ENCODE results near the gene CNTN4.

Gene CNTN4

GRCh38 chr3:3013317-3014052 lies 914.8 kb downstream of the CNTN4 start:
- Histone ChIP-seq H3K9ac (ENCODE audit: insufficient read length) (no peak overlapping the region), H3K27ac (no peak overlapping the region), H3K9me3 (ENCODE audit: low read depth, low read length) (no peaks in the 10 kb centered on the region), H3K36me3 (ENCODE audit: insufficient read depth, low read length) (no peaks in the 10 kb centered on the region), H3K4me3 (no peak overlapping the region)
- TF ChIP-seq POLR2AphosphoS5 (IDR thresholded peaks at IDR 0.05; ENCODE audit: borderline replicate concordance, low read depth, low read length) (no peak), EZH2 (IDR thresholded peaks at IDR 0.05) (no peak), FOXP2 (optimal IDR thresholded peaks at IDR 0.05; ENCODE audit: control extremely low read depth, extremely low read length, insufficient read depth) (no peak)
- DNase-seq (ENCODE audit: low read depth, low spot score): no peak

DNA sequence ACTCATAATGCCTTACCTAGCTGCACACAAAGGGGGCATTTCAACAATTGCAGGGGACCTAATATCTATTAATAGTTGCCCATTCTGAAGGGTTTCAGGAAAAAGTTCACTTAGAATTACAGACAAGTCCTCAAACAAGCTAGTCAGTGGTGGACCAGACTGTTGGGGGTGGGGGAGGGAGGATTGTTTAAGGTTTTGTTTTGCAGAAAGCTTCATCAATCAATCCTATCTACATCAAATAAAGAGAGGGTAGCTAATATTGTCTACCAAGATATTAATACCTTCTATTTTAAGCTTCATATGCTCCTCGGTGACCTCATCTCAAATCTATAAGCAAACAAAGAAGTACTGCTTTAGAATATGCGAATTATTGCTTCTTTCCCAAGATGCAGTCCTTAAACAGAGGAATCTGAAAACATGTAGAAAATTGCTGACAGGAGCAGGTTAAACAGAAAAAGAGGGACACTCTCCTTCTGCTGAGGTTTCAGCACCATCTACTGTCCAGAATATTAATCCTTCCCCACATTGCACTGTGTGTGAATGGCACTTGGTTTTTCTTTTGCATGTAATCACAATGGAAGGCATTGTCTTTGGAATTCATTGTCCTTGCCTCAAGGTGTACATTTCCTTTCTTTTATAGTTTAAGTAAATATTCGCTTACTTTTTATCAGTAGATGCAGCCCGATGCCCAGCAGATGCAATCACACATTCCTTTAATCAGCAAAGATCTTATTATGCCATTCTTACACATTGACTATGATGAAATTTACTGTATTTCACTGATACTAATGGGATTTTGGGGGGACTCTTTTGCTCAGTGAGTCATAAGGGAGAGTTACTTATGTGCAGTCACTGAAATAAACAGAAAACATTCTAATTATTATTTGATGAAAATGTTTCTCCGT lies 916.8 kb downstream of the CNTN4 start:
- Histone ChIP-seq H3K9ac (ENCODE audit: insufficient read length) (no peak overlapping the region), H3K4me3 (no peak overlapping the region), H3K27ac (no peak overlapping the region), H3K36me3 (ENCODE audit: insufficient read depth, low read length) (no peaks in the 10 kb centered on the region), H3K9me3 (ENCODE audit: low read depth, low read length) (no peaks in the 10 kb centered on the region)
- peak; percentile 30 for DNase-seq (ENCODE audit: low read depth, low spot score)
- TF ChIP-seq EZH2 (IDR thresholded peaks at IDR 0.05) (no peak), POLR2AphosphoS5 (IDR thresholded peaks at IDR 0.05; ENCODE audit: borderline replicate concordance, low read depth, low read length) (no peak), FOXP2 (optimal IDR thresholded peaks at IDR 0.05; ENCODE audit: control extremely low read depth, extremely low read length, insufficient read depth) (no peak)

GRCh38 chr3:3016226-3016625 lies 917.6 kb downstream of the CNTN4 start:
- H3K9ac ChIP-seq (ENCODE audit: insufficient read length): no peak overlapping the region
- H3K4me3 ChIP-seq: no peak overlapping the region
- no peaks in the 10 kb centered on the region for H3K36me3 ChIP-seq (ENCODE audit: insufficient read depth, low read length)
- no peak overlapping the region for H3K27ac ChIP-seq
- no peak for TF ChIP-seq POLR2AphosphoS5 (IDR thresholded peaks at IDR 0.05; ENCODE audit: borderline replicate concordance, low read depth, low read length)
- no peak for TF ChIP-seq FOXP2 (optimal IDR thresholded peaks at IDR 0.05; ENCODE audit: control extremely low read depth, extremely low read length, insufficient read depth)
- no peak for TF ChIP-seq EZH2 (IDR thresholded peaks at IDR 0.05)
- DNase-seq (ENCODE audit: low read depth, low spot score): no peak
- H3K9me3 ChIP-seq (ENCODE audit: low read depth, low read length): no peaks in the 10 kb centered on the region

- DNase-seq (ENCODE audit: low read depth, low spot score): no peak
- no peak for TF ChIP-seq FOXP2 (optimal IDR thresholded peaks at IDR 0.05; ENCODE audit: control extremely low read depth, extremely low read length, insufficient read depth)
- no peak for TF ChIP-seq POLR2AphosphoS5 (IDR thresholded peaks at IDR 0.05; ENCODE audit: borderline replicate concordance, low read depth, low read length)
- TF ChIP-seq EZH2 (IDR thresholded peaks at IDR 0.05): no peak
- Histone ChIP-seq H3K36me3 (ENCODE audit: insufficient read depth, low read length) (no peaks in the 10 kb centered on the region), H3K9ac (ENCODE audit: insufficient read length) (no peak overlapping the region), H3K27ac (no peak overlapping the region), H3K4me3 (no peak overlapping the region), H3K9me3 (ENCODE audit: low read depth, low read length) (no peaks in the 10 kb centered on the region)
Observed at GRCh38 chr3:3020209-3020608, 921.5 kb downstream of the CNTN4 start.

- no peaks in the 10 kb centered on the region for H3K9me3 ChIP-seq (ENCODE audit: low read depth, low read length)
- H3K27ac ChIP-seq: no peak overlapping the region
- no peak overlapping the region for H3K4me3 ChIP-seq
- no peak for TF ChIP-seq EZH2 (IDR thresholded peaks at IDR 0.05)
- TF ChIP-seq FOXP2 (optimal IDR thresholded peaks at IDR 0.05; ENCODE audit: control extremely low read depth, extremely low read length, insufficient read depth): no peak
- no peak for TF ChIP-seq POLR2AphosphoS5 (IDR thresholded peaks at IDR 0.05; ENCODE audit: borderline replicate concordance, low read depth, low read length)
- H3K36me3 ChIP-seq (ENCODE audit: insufficient read depth, low read length): no peaks in the 10 kb centered on the region
- H3K9ac ChIP-seq (ENCODE audit: insufficient read length): no peak overlapping the region
- no peak for DNase-seq (ENCODE audit: low read depth, low spot score)
Observed at GRCh38 chr3:3023111-3023745, 924.6 kb downstream of the CNTN4 start.

DNA sequence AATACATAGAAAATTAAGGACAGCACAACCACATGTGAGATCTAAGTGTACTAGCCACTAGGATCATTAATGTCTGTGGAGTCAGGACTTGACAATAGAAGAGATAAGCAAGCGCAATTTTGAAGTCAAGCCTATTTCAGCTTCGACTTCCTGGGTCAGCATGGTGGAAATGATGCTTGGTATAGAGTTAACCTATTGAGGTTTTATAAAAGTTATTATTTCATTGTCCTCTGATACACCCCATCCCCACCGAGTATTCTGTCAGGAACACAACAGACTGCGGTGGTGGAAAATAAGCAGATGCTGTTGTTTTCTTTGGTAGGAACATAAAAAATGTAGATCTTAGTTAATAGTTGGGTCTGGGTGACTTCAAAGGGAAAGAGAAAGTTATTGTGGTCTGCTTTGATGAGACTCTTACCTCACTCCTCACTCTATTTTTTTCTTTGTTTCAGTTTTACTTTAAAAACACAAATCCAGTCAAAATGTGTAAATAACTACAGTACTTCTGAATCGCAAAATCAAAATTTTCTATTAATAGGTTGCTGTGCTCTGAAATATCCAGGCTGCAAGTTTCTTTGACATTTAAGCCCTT lies 929.4 kb downstream of the CNTN4 start:
- no peak overlapping the region for H3K4me3 ChIP-seq
- no peaks in the 10 kb centered on the region for H3K9me3 ChIP-seq (ENCODE audit: low read depth, low read length)
- H3K36me3 ChIP-seq (ENCODE audit: insufficient read depth, low read length): no peaks in the 10 kb centered on the region
- no peak for DNase-seq (ENCODE audit: low read depth, low spot score)
- H3K27ac ChIP-seq: no peak overlapping the region
- no peak for TF ChIP-seq EZH2 (IDR thresholded peaks at IDR 0.05)
- TF ChIP-seq POLR2AphosphoS5 (IDR thresholded peaks at IDR 0.05; ENCODE audit: borderline replicate concordance, low read depth, low read length): no peak
- TF ChIP-seq FOXP2 (optimal IDR thresholded peaks at IDR 0.05; ENCODE audit: control extremely low read depth, extremely low read length, insufficient read depth): no peak
- H3K9ac ChIP-seq (ENCODE audit: insufficient read length): no peak overlapping the region

DNA sequence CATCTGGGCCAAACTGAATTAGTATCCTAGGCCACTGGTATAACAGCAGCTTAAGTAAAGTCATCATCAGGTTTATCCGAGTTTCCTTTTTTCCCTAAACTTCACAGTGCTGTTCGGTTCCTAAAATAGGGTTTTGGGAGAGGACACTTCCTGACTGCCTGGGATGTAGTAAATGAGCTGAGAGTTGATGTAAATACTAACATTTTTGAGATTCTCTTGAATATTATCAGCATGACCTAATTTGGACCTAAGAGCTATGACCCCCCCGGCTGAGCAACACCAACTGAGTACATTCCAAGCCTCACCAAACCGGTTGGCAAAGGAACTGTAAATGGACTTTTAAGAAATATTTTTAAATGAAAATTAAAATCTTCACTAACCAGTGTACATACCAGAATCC lies 932.7 kb downstream of the CNTN4 start:
- Histone ChIP-seq H3K36me3 (ENCODE audit: insufficient read depth, low read length) (no peaks in the 10 kb centered on the region), H3K9ac (ENCODE audit: insufficient read length) (no peak overlapping the region), H3K9me3 (ENCODE audit: low read depth, low read length) (no peaks in the 10 kb centered on the region), H3K4me3 (no peak overlapping the region), H3K27ac (no peak overlapping the region)
- TF ChIP-seq POLR2AphosphoS5 (IDR thresholded peaks at IDR 0.05; ENCODE audit: borderline replicate concordance, low read depth, low read length) (no peak), EZH2 (IDR thresholded peaks at IDR 0.05) (no peak)
- no peak for DNase-seq (ENCODE audit: low read depth, low spot score)

DNA sequence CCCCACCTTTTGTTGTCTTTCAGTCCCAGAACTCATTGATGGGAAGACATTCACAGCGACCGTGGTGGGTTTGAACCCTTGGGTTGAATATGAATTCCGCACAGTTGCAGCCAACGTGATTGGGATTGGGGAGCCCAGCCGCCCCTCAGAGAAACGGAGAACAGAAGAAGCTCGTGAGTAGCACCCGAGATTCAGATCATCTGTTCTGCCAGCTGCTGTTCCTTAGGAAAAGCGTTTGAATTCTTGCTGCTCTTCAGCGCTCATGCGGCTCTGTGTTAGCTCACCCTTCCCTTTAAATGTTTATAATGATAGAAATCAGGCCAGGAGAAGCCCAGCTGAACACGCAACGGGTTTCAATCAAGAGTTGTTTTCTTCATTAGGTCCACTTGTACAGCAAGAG lies 938.5 kb downstream of the CNTN4 start:
- no peak for DNase-seq (ENCODE audit: low read depth, low spot score)
- no peak overlapping the region for H3K9ac ChIP-seq (ENCODE audit: insufficient read length)
- H3K27ac ChIP-seq: no peak overlapping the region
- TF ChIP-seq EZH2 (IDR thresholded peaks at IDR 0.05) (no peak), POLR2AphosphoS5 (IDR thresholded peaks at IDR 0.05; ENCODE audit: borderline replicate concordance, low read depth, low read length) (no peak), FOXP2 (optimal IDR thresholded peaks at IDR 0.05; ENCODE audit: control extremely low read depth, extremely low read length, insufficient read depth) (no peak)
- H3K4me3 ChIP-seq: no peak overlapping the region
- no peaks in the 10 kb centered on the region for H3K36me3 ChIP-seq (ENCODE audit: insufficient read depth, low read length)
- no peaks in the 10 kb centered on the region for H3K9me3 ChIP-seq (ENCODE audit: low read depth, low read length)

All from SK-N-MC (cell line).